SIG-M5 treated with dmso at 0.1 percent for 504 hours (cell line): ENCODE data around the gene ZGPAT.
"Not testable (repeated sequence)": the region's sequence is repeated elsewhere in the genome, so short reads cannot be mapped to it uniquely, and the experiment has no call there.

Experiments used
- DNase-seq: peaks from one replicate; lab custom pipeline; 2025; ENCODE audit not compliant: unreplicated experiment; lab: John Stamatoyannopoulos, UW

Gene ZGPAT

DNA sequence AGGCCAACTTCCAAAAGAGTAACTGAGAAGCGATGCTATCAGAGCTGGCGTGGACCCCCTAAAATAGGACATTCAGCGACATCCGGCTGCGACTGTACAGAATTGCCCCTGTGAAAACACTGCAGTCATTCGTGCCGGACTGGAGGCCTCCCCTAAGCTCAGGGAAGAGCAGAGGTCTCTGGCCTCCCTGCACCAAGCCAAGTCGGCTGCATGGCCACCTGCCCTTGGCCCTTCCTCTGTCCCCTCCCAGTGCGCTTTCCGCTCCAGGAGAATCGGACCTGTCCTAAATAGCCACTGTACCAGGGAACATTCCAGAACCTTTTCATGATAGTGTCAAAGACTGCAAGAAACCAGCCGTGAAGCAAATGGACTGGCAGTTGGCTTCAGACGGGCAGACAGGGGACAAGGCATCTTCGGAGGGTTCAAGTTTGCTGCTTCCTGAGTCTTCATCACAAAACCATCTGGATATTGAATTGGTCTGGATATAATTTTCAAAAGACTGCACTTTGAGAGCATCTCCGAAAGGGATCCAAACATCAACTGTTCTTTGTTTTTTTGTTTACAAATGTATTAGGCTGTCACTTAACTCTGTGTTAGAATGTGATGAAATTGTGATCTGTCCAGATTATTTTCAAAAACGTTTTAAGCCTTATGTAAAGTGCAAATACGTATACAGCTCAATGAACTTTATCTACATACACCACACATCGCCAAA is 48.3 kb downstream of the ZGPAT start:
- no peak for DNase-seq

DNA sequence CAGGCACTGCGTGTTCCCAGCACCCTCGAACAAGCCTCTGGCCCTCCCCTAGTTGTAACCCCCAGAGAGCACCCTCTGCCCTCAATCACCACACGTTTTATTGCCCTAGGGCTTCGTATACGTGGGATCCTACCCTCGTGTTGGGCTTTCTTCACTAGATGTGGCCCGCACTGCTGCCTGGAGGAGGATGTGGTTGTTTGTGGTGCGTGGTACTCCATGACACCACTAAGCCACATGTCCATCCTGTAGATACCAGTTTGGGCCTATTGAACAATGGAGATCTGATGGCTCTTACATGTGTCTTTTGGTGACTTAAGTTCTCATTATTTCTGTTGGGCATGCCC is 48.8 kb downstream of the ZGPAT start:
- DNase-seq = no peak

DNA sequence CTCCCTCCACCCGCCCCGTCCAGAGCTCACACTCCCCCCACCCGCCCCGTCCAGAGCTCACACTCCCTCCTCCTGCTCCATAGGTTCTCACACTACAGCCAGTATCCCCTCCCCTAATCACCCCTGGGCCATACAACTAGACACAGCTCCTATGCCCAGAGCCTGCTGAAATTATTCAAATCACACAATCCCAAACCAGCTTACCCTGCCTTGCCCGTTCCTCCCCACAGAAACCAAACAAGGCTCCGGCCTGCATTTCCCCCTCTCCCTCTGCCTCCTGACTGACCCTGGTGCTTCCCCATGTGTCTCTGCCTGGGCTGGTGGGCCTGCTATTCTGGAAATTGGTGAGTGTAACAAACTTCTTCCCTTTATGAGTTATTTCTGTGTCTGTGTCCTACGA is 50.3 kb downstream of the ZGPAT start:
- no peak for DNase-seq

DNA sequence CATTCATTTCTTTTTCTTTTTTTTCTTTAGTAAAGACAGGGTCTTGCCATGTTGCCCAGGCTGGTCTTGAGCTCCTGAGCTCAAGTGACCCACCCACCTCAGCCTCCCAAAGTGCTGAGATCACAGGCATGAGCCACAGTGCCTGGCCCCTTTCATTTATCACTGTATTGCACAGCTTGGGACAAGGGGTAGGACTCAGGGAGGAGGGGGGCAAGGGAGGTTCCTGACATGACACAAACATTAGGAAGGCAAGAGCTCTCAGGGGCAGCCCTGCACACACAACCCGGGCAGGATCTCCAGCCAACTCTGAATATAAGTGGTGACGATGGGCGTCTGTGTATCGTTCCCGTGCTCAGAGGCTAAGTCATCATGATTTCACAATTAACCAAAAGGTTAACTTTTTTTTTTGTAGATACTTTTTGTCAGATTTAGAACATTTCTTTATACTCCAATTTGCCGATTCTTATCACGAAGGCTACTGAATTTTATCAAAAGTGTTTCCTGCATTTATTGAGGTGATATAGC is 51.6 kb downstream of the ZGPAT start:
- DNase-seq = no peak

- DNase-seq = no peak
Observed at GRCh38 chr20:63765082-63765873, 57.4 kb downstream of the ZGPAT start.

DNA sequence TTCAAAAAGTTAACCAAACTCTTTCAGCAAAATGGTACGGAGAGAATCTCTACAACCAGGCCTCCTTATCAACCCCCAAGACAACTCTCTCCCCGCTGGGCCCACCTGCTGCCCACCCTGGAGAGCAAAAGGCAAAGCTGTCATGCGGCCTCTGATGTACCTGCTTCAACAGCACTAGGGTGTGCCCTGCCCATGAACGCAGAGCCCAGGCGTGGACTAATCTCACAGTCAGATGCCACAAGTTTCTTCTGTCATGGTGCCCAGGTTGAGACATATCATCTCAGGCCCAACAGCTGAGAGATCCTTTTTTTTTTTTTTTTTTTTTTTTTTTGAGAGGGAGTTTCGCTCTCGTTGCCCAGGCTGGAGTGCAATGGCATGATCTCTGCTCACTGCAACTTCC is 58.1 kb downstream of the ZGPAT start:
- no peak for DNase-seq

DNA sequence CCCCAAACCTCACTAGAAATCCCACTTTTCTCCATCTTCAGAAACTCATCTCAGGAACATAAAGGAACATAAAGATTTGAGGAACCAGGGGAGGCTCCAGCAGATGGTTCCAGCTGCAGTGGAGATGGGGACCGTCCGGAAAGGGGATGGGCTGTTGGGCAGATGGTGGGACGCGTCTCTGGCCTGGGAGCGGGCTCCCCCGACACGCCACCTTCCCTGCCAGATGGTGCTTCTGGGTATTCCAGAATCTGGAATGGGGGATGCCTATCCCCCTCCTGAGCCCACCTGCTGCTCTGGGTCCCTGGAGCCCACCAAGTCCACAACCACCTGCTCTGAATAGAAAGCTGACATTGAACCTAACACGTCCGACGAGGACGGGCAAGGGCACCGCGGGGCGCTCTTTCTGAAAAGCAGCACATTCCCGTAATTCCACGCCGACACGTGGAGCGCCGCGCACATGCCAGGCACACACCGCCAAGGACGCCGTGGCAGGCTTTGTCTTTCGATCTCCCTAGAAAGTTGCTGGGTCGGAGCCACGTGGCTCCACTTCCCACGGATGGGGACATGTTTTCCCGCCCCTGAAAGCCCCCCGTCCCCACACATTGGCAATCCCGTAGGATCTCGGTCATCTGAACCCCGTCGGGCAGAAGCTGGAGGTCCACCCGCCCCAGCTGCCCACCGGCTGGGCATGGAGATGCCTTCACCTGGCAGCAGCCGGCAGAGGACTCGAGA is 59.0 kb downstream of the ZGPAT start:
- no peak for DNase-seq

- DNase-seq = no peak
Observed at GRCh38 chr20:63767456-63767855, 59.6 kb downstream of the ZGPAT start.

DNA sequence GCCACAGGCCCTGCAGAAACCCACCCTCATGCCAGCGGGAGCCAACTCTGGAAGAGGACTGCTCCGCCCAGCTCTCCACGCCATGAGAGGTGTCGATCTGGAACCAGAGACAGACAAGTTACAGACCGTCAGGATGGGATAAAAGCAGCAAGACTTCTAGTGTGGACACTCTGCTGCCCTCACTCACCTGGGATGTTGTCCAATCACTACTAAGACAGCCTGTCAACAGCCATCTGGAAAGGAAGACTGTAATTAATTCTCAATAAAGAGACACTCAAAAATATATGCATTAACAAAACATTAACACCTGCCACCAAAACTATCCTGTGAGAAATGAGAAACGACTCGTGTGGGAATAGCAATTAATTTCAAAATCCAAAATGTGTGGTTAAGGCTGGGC is 60.0 kb downstream of the ZGPAT start:
- DNase-seq = no peak

DNA sequence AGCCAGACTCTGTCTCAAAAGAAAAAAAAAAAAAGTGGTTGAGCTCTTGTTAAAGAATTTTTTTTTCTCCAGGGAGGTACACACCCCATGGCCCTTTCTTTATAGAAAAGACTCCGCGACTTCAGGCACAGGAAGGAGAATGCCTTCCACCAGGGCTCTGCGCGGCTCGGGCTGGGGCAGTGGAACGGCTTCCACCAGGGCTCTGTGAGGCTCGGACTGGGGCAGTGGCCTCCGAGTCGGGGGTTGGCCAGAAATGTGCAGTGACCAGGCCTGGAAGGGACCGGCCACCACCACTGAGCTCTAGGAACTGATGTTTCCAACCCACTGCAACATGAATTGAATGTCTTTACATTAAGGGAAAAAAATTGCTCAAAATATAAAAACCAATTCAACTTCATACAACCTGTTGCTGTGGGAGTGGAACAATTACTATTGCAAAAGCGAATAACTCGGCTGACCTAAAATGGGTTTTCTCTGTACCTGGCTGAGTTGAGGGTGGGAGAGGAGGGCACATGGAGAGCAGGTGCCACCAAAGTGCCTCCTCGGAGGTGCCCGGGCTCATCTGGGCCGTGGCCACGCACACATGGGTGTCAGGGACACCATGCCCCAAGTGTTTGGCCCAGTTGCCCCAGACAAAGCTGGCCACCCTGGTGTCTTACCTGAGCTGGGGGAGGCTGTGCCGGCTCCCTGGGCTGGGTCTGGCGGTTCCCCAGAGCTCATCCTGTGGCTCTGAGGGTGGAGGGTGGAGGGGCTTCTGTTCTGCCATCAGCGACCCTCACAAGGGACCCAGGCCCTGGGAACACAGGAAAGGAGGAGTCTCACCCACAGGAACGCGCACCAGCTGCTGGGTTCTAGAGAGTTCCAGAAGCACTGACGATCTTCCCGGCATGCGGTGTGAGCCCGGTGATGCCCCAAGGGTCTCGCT is 61.0 kb downstream of the ZGPAT start:
- no peak for DNase-seq

DNA sequence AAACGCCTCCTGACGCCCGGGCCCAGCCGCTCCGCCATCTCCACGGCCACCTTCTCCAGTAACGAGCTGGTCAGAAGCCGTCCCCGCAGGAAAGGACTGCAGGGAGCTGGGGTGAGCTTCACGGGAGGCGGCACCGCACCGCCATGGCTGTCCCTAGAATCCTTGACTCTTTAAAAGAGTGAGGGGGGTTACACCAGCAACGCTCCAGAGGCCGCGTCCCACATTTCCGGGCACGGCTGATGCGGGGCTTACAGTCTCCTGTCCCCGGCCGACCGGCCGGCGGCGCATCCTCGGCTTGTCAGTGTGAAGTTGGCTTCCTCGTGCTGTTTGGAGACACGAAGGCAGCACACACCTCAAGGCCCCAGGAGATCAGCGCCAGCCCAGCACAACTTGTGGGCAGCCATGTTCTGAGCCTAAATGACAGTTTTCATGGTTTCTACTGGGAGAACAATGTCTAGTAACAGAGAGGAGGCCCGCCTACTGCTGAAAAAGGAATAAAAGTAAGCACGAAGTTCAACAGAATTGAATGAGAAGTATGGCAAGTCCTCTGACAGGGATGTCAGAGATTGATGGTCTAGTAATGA is 62.1 kb downstream of the ZGPAT start:
- no peak for DNase-seq

- DNase-seq = no peak
Observed at GRCh38 chr20:63771046-63771707, 63.3 kb downstream of the ZGPAT start.

- no peak for DNase-seq
Observed at GRCh38 chr20:63772781-63773518, 65.1 kb downstream of the ZGPAT start.

DNA sequence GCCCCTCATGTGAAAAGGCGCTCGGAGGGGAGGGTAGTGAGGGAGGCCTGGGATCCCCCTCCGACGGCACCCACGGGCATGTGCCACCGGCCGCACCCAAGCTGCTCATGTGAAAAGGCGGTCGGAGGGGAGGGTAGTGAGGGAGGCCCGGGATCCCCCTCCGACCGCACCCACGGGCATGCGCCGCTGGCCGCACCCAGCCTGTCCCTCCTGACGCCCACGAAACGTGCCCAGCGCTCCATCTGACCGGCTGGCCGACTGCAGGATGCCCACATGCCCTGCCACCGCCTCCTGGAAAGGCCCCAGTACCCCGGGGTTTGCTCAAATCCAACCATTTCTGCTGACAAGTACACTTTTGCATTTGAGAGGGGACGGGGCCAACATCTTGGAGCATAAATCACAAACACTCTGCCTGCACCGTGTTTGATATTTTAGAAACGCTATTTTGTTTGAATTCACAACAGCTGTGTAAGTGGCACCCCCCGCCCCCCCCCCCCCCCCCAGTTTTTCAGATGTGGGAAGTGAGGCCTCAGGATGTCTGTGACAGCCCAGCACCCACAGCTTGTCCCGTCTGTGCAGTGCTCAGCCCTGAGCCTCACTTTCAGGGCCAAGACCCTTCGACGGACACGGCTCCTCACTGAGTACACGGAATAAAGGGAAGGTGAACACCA is 65.9 kb downstream of the ZGPAT start:
- DNase-seq = no peak

- DNase-seq = no peak
Observed at GRCh38 chr20:63774306-63774705, 66.5 kb downstream of the ZGPAT start.

DNA sequence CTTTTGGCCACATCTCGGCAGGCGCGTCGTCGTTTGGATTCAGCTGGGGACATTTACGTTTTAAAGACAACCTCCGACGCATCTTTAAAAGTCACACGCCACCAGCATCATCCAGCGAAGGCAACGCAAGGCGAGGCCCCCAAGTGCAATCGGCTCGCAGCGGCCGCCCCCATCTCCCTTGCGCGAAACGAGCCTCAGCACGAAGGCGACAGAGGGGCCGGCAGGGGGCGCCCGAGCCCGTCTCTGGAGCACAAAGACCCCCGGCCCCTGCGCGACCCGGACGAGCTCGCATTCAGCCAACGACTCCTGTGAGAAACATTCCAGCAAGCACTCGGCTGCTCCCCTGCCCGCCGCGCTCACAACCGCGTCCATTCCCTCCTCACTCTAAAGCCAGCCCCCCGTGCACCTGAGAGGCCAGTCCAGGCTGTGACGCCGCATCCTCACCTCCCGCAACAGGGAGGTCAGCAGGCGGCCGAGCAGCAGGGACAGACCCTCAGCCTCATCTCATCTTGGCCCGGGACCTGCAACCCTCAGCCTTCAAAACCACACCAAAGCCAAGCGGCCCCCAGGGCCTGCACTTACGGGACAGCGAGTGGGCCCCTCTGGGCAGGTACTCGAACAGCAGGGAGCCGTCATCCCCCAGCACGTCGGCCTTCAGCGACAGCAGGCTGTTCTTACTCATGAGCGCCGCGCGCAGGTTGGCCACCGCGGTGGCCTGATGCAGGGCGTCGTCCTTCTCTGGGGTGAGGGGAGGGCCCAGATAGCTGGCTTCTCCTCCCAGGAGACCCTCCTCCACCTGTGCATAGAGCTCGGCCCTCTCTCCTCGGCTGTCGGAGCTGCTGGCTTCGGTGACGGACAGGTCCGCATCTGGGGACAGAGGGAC is 67.5 kb downstream of the ZGPAT start:
- DNase-seq = no peak

- not testable (repeated sequence) for DNase-seq
Observed at GRCh38 chr20:63776875-63777274, 69.0 kb downstream of the ZGPAT start.

DNA sequence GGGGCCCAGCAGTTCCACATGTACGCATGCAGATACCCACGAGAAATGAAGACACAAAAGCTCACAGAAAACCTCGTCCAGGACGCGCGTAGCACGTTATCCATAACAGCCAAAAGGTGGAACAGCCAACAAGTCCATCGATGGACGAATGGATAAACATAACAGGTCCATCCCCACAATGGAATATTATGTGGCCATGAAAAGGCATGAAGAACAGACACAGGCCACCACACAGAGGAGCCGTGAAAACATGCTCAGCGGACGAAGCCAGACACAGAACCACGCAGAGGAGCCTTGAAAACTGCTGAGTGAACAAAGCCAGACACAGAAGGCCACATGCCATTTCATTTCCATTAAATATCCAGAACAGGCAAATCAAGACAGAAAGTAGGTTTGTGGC is 69.8 kb downstream of the ZGPAT start:
- DNase-seq = no peak
